H1 (cell line): ENCODE results near the gene METTL5. TPM values are rescaled to one million over a fixed set of nuclear protein-coding genes. Genes with fewer than 3 reads are reported as not detected.

Experiments used
- CTCF ChIA-PET: fragments of 300-600 bp; sonication (Branson Sonifier 250); formaldehyde crosslinking; loops from one replicate; lab custom pipeline; 2021; ENCODE audit not compliant: partially characterized antibody; lab: Charles Lee
- POLR2A ChIA-PET: fragments of 300-600 bp; sonication (Branson Sonifier 250); formaldehyde crosslinking; loops from one replicate; lab custom pipeline; 2021; ENCODE audit warnings: inconsistent platforms; ENCODE audit not compliant: partially characterized antibody; lab: Charles Lee
- DNase-seq, 2 experiments: peaks; one replicate each; pipeline versions ENCODE4 v3.0.0 to v3.0.0-alpha.2; 2010 to 2022; ENCODE audit warnings: low spot score in 2 of 2, low read depth in 1 of 2, mixed read lengths in 1 of 2
- FAIRE-seq: peaks from 2 replicates; lab custom pipeline; 2011; peaks lifted over from hg19 to GRCh38; lab: Jason Lieb, UNC
- H2AFZ ChIP-seq: 2 replicates; pipeline ENCODE4 v1.8.1; 2012; ENCODE audit warnings: low read length, inconsistent platforms
- H2AK5ac ChIP-seq: 2 replicates; pipeline ENCODE4 v1.6.1; 2013; ENCODE audit warnings: low read depth, low read length
- H2BK120ac ChIP-seq: replicated peaks from 2 replicates; pipeline ENCODE3; 2013; ENCODE audit warnings: low read depth, low read length, inconsistent platforms
- H2BK12ac ChIP-seq: 2 replicates; pipeline ENCODE4 v1.6.1; 2013; ENCODE audit warnings: low read depth, low read length
- H2BK15ac ChIP-seq: 2 replicates; pipeline ENCODE4 v1.6.1; 2013; ENCODE audit warnings: low read length
- H2BK20ac ChIP-seq: 2 replicates; pipeline ENCODE4 v1.6.1; 2013; ENCODE audit warnings: low read length
- H2BK5ac ChIP-seq: 2 replicates; pipeline ENCODE4 v1.6.1; 2013; ENCODE audit warnings: low read depth, low read length
- H3K14ac ChIP-seq: 2 replicates; pipeline ENCODE4 v1.6.1; 2013; ENCODE audit warnings: inconsistent platforms; ENCODE audit not compliant: insufficient read length
- H3K18ac ChIP-seq: 2 replicates; pipeline ENCODE4 v1.6.1; 2013; ENCODE audit warnings: low read length; ENCODE audit errors: extremely low read depth
- H3K23ac ChIP-seq: 2 replicates; pipeline ENCODE4 v1.6.1; 2013; ENCODE audit warnings: inconsistent platforms; ENCODE audit not compliant: insufficient read length
- H3K23me2 ChIP-seq: 2 replicates; pipeline ENCODE4 v1.6.1; 2013; ENCODE audit warnings: low read depth, low read length
- H3K27ac ChIP-seq: 2 replicates; pipeline ENCODE4 v1.6.1; 2011; ENCODE audit warnings: low read depth, low read length, inconsistent platforms
- H3K27me3 ChIP-seq, 4 experiments: replicated peaks in 1 of 4; 1 replicate in 1 of 4; 2 replicates in 3 of 4; pipeline versions ENCODE4 v1.6.1 to v1.8.1; 2011 to 2013; ENCODE audit warnings: low read length in 3 of 4, mild to moderate bottlenecking in 3 of 4, inconsistent platforms in 2 of 4, mixed read lengths in 2 of 4, moderate library complexity in 1 of 4; ENCODE audit not compliant: control insufficient read depth in 3 of 4, insufficient read depth in 3 of 4; ENCODE audit errors: extremely low read depth in 1 of 4
- H3K36me3 ChIP-seq, 4 experiments: 2 replicates each; pipeline versions ENCODE4 v1.6.1 to v1.8.1; 2011 to 2013; ENCODE audit warnings: mild to moderate bottlenecking in 4 of 4, low read length in 3 of 4, moderate library complexity in 2 of 4, control low read depth in 1 of 4, inconsistent platforms in 1 of 4; ENCODE audit not compliant: insufficient read depth in 4 of 4, control insufficient read depth in 2 of 4
- H3K4ac ChIP-seq: replicated peaks from 2 replicates; pipeline ENCODE3; 2013; ENCODE audit warnings: low read length, low read depth, mixed read lengths, inconsistent platforms; ENCODE audit not compliant: insufficient read length
- H3K4me1 ChIP-seq, 4 experiments: replicated peaks in 1 of 4; 1 replicate in 1 of 4; 2 replicates in 3 of 4; pipeline versions ENCODE4 v1.6.1 to v1.8.1; 2011 to 2013; ENCODE audit warnings: low read length in 3 of 4, inconsistent platforms in 2 of 4, mixed read lengths in 1 of 4; ENCODE audit not compliant: insufficient read depth in 4 of 4, control insufficient read depth in 3 of 4
- H3K4me2 ChIP-seq, 2 experiments: 2 replicates each; pipeline versions ENCODE4 v1.6.1 to v1.8.1; 2011 to 2013; ENCODE audit warnings: low read depth in 2 of 2, low read length in 2 of 2, control low read depth in 1 of 2, inconsistent platforms in 1 of 2, mild to moderate bottlenecking in 1 of 2; ENCODE audit not compliant: insufficient read depth in 1 of 2
- H3K4me3 ChIP-seq, 4 experiments: fragments of 200-600, 300-600 bp in 1 of 4; sonication (generic), shearing (Covaris generic), sonication (Bioruptor Twin) in 1 of 4; 2 replicates each; pipeline versions ENCODE4 v1.5.1 to v1.8.1; 2011 to 2016; ENCODE audit warnings: low read length in 4 of 4, low read depth in 3 of 4, control low read depth in 2 of 4, inconsistent platforms in 2 of 4, mild to moderate bottlenecking in 2 of 4, mixed read lengths in 1 of 4, moderate library complexity in 1 of 4; ENCODE audit not compliant: insufficient read depth in 2 of 4; ENCODE audit errors: extremely low read depth in 1 of 4
- H3K56ac ChIP-seq: replicated peaks from 2 replicates; pipeline ENCODE3; 2013; ENCODE audit warnings: low read depth, mild to moderate bottlenecking, mixed read lengths, low read length, inconsistent platforms; ENCODE audit not compliant: insufficient read length
- H3K79me1 ChIP-seq: 2 replicates; pipeline ENCODE4 v1.6.1; 2013; ENCODE audit warnings: low read depth, low read length, control low read depth
- H3K79me2 ChIP-seq, 2 experiments: 2 replicates each; pipeline versions ENCODE4 v1.6.1 to v1.8.1; 2012 to 2013; ENCODE audit warnings: low read length in 2 of 2, mild to moderate bottlenecking in 2 of 2, inconsistent platforms in 1 of 2; ENCODE audit not compliant: insufficient read depth in 2 of 2, control insufficient read depth in 1 of 2
- H3K9ac ChIP-seq, 4 experiments: replicated peaks in 1 of 4; 1 replicate in 1 of 4; 2 replicates in 3 of 4; pipeline versions ENCODE4 v1.6.1 to v1.8.1; 2011 to 2013; ENCODE audit warnings: low read depth in 3 of 4, low read length in 3 of 4, control low read depth in 2 of 4, mild to moderate bottlenecking in 2 of 4, moderate library complexity in 2 of 4, inconsistent platforms in 1 of 4; ENCODE audit errors: extremely low read depth in 1 of 4
- H3K9me3 ChIP-seq, 2 experiments: 2 replicates each; pipeline versions ENCODE4 v1.6.1 to v1.8.1; 2012 to 2013; ENCODE audit warnings: mild to moderate bottlenecking in 2 of 2, moderate library complexity in 2 of 2, control low read depth in 1 of 2, inconsistent platforms in 1 of 2, low read depth in 1 of 2, low read length in 1 of 2, mixed read lengths in 1 of 2; ENCODE audit not compliant: insufficient read depth in 2 of 2
- H4K20me1 ChIP-seq, 2 experiments: replicated peaks in 1 of 2; 2 replicates each; pipeline versions ENCODE3 to v1.8.1; 2011 to 2013; ENCODE audit warnings: inconsistent platforms in 2 of 2, low read length in 2 of 2, mild to moderate bottlenecking in 1 of 2; ENCODE audit not compliant: insufficient read depth in 2 of 2, control insufficient read depth in 1 of 2
- H4K5ac ChIP-seq: 2 replicates; pipeline ENCODE4 v1.6.1; 2013; ENCODE audit warnings: low read length, low read depth, mixed read lengths, inconsistent platforms; ENCODE audit not compliant: insufficient read length
- H4K8ac ChIP-seq: 2 replicates; pipeline ENCODE4 v1.8.0; 2013; ENCODE audit warnings: mild to moderate bottlenecking, moderate library complexity, low read length, inconsistent platforms; ENCODE audit not compliant: insufficient read depth; ENCODE audit errors: extremely low read depth
- H4K91ac ChIP-seq: replicated peaks from 2 replicates; pipeline ENCODE3; 2013; ENCODE audit warnings: low read length, mixed read lengths, inconsistent platforms; ENCODE audit not compliant: insufficient read length
- FOSL1 ChIP-seq: IDR thresholded peaks from 2 replicates; pipeline ENCODE4 v1.6.1; 2011; ENCODE audit warnings: mild to moderate bottlenecking, low read depth, low read length, moderate library complexity; ENCODE audit not compliant: insufficient read depth
- HDAC6 ChIP-seq: IDR thresholded peaks from one replicate; pipeline ENCODE4 v1.7.1; 2012; ENCODE audit warnings: low read depth, mild to moderate bottlenecking, inconsistent platforms, low read length, moderate library complexity
- NRF1 ChIP-seq: IDR thresholded peaks from 2 replicates; pipeline ENCODE4 v1.6.1; 2011; ENCODE audit warnings: mild to moderate bottlenecking, low read depth, low read length, improper control_type of control experiment
- POLR2A ChIP-seq, 2 experiments: IDR thresholded peaks; 1 replicate in 1 of 2; 2 replicates in 1 of 2; pipeline ENCODE4 v1.6.1; 2011; ENCODE audit warnings: low read depth in 2 of 2, low read length in 2 of 2, mild to moderate bottlenecking in 2 of 2; ENCODE audit errors: control extremely low read depth in 1 of 2
- SIX5 ChIP-seq: IDR thresholded peaks from 2 replicates; pipeline ENCODE4 v1.6.1; 2011; ENCODE audit warnings: mild to moderate bottlenecking, low read depth, low read length
- SP2 ChIP-seq: IDR thresholded peaks from 2 replicates; pipeline ENCODE4 v1.6.1; 2012; ENCODE audit warnings: mild to moderate bottlenecking, low read length, inconsistent platforms
- TBP ChIP-seq: IDR thresholded peaks from 2 replicates; pipeline ENCODE4 v1.6.1; 2011; ENCODE audit warnings: low read depth, low read length, improper control_type of control experiment
- WGBS, 2 experiments: shearing (Covaris generic) in 1 of 2; methylation state at CpG; one replicate each; pipeline versions ENCODE4 v1.1.6 to v1.1.7; 2013 to 2015; ENCODE audit warnings: low lambda C conversion rate in 2 of 2, mixed read lengths in 2 of 2, inconsistent platforms in 1 of 2, low coverage in 1 of 2, missing lambda C conversion rate in 1 of 2; ENCODE audit not compliant: insufficient replicate concordance in 2 of 2, insufficient coverage in 1 of 2, insufficient read length in 1 of 2; ENCODE audit errors: extremely low coverage in 1 of 2, missing lambda C conversion rate in 1 of 2; 5-methylcytosine and 5-hydroxymethylcytosine counted together
- polyA plus RNA-seq, 7 experiments: library from polyadenylated mRNA; depleted of rRNA in 3 of 7; stranded (reverse) in 5 of 7; unstranded in 2 of 7; fragments of >200 nt in 5 of 7; fragments of 200-250 nt in 2 of 7; gene quantifications; 1 replicate in 5 of 7; 2 replicates in 1 of 7; 4 replicates in 1 of 7; pipeline versions ENCODE4 v1.2.1 to v1.2.3, GENCODE V29; 2011 to 2013; ENCODE audit warnings: missing spikeins in 2 of 7, mixed read lengths in 2 of 7
- total RNA-seq: library from RNA; stranded (reverse); fragmentation: NEBNext Ultra II Directional; extraction: Animal tissue kit (Norgen Biotek cat#: 25700); gene quantifications from 2 replicates; pipeline ENCODE4 v1.2.1, GENCODE V29; 2021
- TF ChIP-seq, protein P1 (sequence below): IDR thresholded peaks from 2 replicates; pipeline ENCODE4 v1.6.1; 2012; ENCODE audit warnings: low read length, inconsistent platforms
- TF ChIP-seq, protein P2 (sequence below): IDR thresholded peaks from 2 replicates; pipeline ENCODE4 v1.6.1; 2011; ENCODE audit warnings: low read length, improper control_type of control experiment
- TF ChIP-seq, protein P3 (sequence below): IDR thresholded peaks from 2 replicates; pipeline ENCODE4 v1.6.1; 2012; ENCODE audit warnings: inconsistent platforms

METTL5 gene
- total and polyA plus RNA-seq, 2 of the 8 experiments (the other 6 are each of a cell fraction or from before 2014, with no cell fraction given), result 34.5 to 74.1 TPM

DNA sequence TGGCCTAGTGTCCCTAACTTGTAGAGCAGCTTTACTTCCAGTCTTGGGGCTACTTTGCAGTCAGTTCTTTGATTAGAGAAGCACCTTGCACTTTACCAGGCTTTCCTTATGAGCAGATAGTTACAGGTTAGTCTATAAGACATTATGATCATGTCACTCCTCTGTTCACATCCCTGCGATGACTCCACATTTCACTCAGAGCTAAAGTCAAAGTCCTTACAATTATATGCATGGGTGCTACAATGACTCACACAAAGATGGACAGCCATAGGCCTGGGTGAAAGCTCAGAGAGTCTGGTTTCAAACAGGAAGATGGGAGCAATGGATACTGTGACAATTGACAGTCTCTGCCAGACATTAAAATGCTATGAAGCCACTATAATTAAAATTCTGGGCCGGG lies 53.1 kb downstream of the METTL5 start:
- Histone ChIP-seq H3K79me2 (no peaks in the 10 kb centered on the region), H3K27ac (no peak overlapping the region), H3K4me2 (no peak overlapping the region), H3K14ac (no peak overlapping the region), H2BK20ac (no peak overlapping the region), H3K9ac (no peak overlapping the region), H2AFZ (no peak overlapping the region), H2BK120ac (no peak overlapping the region), H4K91ac (no peak overlapping the region), H3K36me3 (peaks cover 0 to 4% (median 0%) of the 10 kb centered on the region in 4 experiments; a peak in 1 of 8 replicates), H3K27me3 (no peaks in the 10 kb centered on the region), H3K4ac (no peak overlapping the region), H3K79me1 (no peaks in the 10 kb centered on the region), H3K4me3 (no peak overlapping the region), H4K20me1 (no peaks in the 10 kb centered on the region), H3K56ac (no peak overlapping the region), H2BK12ac (no peak overlapping the region), H2AK5ac (no peak overlapping the region), H3K18ac (no peak overlapping the region), H2BK15ac (no peak overlapping the region), H4K5ac (no peak overlapping the region), H3K23me2 (no peaks in the 10 kb centered on the region), H3K4me1 (no peaks in the 10 kb centered on the region), H3K9me3 (no peaks in the 10 kb centered on the region; a peak in 1 of 4 replicates), H3K23ac (no peak overlapping the region), H4K8ac (no peak overlapping the region), H2BK5ac (no peak overlapping the region)
- TF ChIP-seq HDAC6 (no peak), FOSL1 (no peak), SIX5 (no peak), SP2 (no peak), TBP (no peak), POLR2A (IDR thresholded peaks at IDR 0.05; ENCODE audit: control extremely low read depth in 1 of 2, low read depth in 2 of 2, low read length in 2 of 2) (no peak), NRF1 (no peak)
- TF ChIP-seq, protein P1, sequence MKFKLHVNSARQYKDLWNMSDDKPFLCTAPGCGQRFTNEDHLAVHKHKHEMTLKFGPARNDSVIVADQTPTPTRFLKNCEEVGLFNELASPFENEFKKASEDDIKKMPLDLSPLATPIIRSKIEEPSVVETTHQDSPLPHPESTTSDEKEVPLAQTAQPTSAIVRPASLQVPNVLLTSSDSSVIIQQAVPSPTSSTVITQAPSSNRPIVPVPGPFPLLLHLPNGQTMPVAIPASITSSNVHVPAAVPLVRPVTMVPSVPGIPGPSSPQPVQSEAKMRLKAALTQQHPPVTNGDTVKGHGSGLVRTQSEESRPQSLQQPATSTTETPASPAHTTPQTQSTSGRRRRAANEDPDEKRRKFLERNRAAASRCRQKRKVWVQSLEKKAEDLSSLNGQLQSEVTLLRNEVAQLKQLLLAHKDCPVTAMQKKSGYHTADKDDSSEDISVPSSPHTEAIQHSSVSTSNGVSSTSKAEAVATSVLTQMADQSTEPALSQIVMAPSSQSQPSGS, result no peak
- TF ChIP-seq, protein P2, sequence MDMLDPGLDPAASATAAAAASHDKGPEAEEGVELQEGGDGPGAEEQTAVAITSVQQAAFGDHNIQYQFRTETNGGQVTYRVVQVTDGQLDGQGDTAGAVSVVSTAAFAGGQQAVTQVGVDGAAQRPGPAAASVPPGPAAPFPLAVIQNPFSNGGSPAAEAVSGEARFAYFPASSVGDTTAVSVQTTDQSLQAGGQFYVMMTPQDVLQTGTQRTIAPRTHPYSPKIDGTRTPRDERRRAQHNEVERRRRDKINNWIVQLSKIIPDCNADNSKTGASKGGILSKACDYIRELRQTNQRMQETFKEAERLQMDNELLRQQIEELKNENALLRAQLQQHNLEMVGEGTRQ, result no peak
- TF ChIP-seq, protein P3, sequence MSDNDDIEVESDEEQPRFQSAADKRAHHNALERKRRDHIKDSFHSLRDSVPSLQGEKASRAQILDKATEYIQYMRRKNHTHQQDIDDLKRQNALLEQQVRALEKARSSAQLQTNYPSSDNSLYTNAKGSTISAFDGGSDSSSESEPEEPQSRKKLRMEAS, result no peak
- ChIA-PET CTCF (interaction anchor here (1.3 kb wide), 1 partner anchor 320 kb away, joined by 3 read pairs; no protein-coding TSS in a partner anchor), POLR2A (interaction anchor here (1.1 to 1.2 kb wide), 2 partner anchors 23 to 199 kb away, joined by 3 to 4 read pairs; no protein-coding TSS in a partner anchor)
- DNase-seq (no peak), FAIRE-seq (no peak)
- 96% methylated on average over 2 of the region's 2 CpGs; no CpG with 5 or more reads in 1 of the 2 experiments for WGBS, 2 experiments
